Subcutaneous adipose tissue (tissue), 4 donors: ENCODE results near the gene PRKCQ. TPM values are rescaled to one million over a fixed set of nuclear protein-coding genes. Genes with fewer than 3 reads are reported as not detected.

Source experiments
- total RNA-seq, 4 donors: library from RNA; depleted of rRNA; stranded (reverse); fragments of >200 nt; gene quantifications; one replicate each; pipeline ENCODE4 v1.1.0, GENCODE V29; 2016
- TF ChIP-seq, protein P1 (sequence below): fragments of 450-650 bp; IDR thresholded peaks from one replicate; pipeline ENCODE4 v1.5.1; 2016; ENCODE audit warnings: low read depth, mild to moderate bottlenecking, control low read depth, antibody characterized with exemption, moderate library complexity

PRKCQ gene
- total RNA-seq, 4 donors from 2014 or later, result 0.19 to 1.0 (median 0.93) TPM

- TF ChIP-seq, protein P1, sequence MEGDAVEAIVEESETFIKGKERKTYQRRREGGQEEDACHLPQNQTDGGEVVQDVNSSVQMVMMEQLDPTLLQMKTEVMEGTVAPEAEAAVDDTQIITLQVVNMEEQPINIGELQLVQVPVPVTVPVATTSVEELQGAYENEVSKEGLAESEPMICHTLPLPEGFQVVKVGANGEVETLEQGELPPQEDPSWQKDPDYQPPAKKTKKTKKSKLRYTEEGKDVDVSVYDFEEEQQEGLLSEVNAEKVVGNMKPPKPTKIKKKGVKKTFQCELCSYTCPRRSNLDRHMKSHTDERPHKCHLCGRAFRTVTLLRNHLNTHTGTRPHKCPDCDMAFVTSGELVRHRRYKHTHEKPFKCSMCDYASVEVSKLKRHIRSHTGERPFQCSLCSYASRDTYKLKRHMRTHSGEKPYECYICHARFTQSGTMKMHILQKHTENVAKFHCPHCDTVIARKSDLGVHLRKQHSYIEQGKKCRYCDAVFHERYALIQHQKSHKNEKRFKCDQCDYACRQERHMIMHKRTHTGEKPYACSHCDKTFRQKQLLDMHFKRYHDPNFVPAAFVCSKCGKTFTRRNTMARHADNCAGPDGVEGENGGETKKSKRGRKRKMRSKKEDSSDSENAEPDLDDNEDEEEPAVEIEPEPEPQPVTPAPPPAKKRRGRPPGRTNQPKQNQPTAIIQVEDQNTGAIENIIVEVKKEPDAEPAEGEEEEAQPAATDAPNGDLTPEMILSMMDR, result no peak
These were observed 180.8 kb downstream of the PRKCQ start for GRCh38 chr10:6399231-6399741.

DNA sequence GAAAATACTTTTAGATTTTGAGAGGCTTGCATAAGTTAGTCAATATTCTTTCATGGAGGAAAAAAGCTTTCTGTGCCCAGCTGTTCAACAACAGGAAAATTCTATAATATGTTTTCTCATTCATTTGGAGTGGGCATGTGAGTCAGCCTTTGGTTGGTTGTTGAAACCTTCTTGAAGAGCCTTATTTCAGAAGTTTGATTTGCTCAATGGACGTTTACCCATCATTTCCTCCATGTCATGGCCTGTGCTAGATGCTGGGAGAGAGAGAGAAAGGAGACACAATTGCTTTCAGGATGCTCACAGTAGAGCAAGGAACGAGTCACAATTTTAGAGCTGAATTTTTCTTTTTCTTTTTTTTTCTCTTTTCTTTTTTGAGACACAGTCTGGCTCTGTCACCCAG, 181.7 kb downstream of the PRKCQ start:
- TF ChIP-seq, protein P1, result no peak

DNA sequence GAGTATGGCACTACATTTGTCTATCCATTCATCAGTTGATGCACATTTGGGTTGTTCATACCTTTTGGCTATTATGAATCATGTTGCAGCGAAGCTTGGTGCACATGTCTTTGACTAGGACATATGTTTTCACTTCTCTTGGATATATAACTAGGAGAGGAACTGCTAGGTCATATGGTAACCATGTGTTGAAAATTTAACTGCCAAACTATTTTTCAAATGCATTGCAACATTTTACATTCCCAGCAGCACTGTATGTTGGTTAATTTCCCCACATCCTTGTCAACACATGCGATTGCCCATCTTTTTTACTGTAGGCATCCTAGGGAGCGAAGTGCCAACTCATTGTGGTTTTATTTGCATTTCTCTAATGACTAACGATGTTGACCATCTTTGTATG, 183.4 kb downstream of the PRKCQ start:
- TF ChIP-seq, protein P1, result no peak

DNA sequence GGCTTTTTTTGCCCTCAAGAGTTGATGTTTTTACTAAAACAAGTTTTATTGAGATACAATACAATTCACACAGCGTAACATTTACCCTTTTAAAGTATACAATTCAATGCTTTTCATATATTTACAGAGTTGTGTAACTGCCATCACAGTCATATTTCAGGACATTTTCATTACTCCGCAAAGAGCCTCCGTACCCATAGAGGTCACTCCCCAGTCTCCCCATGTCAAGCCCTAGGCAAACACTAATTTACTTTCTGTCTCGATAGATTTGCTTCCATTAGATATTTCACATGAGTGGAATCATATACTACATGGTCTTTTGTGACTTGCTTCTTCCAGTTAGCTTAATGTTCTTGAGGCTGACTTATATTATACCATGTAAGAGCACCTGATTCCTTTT, 183.8 kb downstream of the PRKCQ start:
- TF ChIP-seq, protein P1, result no peak

GRCh38 chr10:6395606-6396005, 184.5 kb downstream of the PRKCQ start:
- TF ChIP-seq, protein P1, result no peak

DNA sequence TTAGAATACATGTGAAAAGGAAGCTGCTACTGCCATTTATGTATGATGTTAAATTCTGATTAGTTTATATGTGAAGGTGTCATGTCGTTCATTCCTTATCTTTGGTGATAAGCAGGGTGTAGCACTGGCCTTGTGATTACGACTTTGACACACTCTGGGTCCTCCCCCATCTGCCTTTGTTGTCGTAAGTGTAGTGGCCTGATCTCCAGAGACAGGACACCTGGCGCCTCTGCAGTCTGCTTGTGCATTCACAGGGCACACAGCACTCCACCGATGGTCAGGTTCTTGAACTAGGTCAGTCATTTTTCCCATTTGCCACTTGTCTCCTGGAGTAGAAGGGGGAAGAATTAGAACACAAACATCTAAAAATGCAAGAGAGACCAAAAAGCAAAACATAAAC, 186.0 kb downstream of the PRKCQ start:
- TF ChIP-seq, protein P1, result no peak

- TF ChIP-seq, protein P1, result no peak
These were observed 186.9 kb downstream of the PRKCQ start for GRCh38 chr10:6393168-6393567.
